Heart left ventricle (tissue), 16 donors: Measurements from ENCODE around the gene KRTAP5-6. TPM values are rescaled to one million over a fixed set of nuclear protein-coding genes. Genes with fewer than 3 reads are reported as not detected.
"Not testable (repeated sequence)": the region's sequence is repeated elsewhere in the genome, so short reads cannot be mapped to it uniquely, and the experiment has no call there.

Experiments used
- ATAC-seq, 4 donors: fragments of 200-7000 bp; cut with Tn5 transposase; one replicate each; pipeline ENCODE4 v1.9.1; 2020 to 2022; ENCODE audit warnings: moderate library complexity in 4 of 4, mild to moderate bottlenecking in 3 of 4, moderate number of reproducible peaks in 1 of 4
- DNase-seq, 5 donors: peaks; one replicate each; pipeline ENCODE4 v3.0.0-alpha.2; 2020
- H3K27ac ChIP-seq, 12 donors: fragments of 200-600 bp; sonication (generic) in 4 of 12; one replicate each; pipeline versions ENCODE4 v1.5.0 to v1.8.0; 2016 to 2022; ENCODE audit warnings: mild to moderate bottlenecking in 2 of 12
- H3K27me3 ChIP-seq, 9 donors: fragments of 200-600 bp; sonication (generic) in 2 of 9; one replicate each; pipeline versions ENCODE4 v1.5.1 to v1.8.0; 2016 to 2022; ENCODE audit warnings: mild to moderate bottlenecking in 3 of 9
- H3K36me3 ChIP-seq, 9 donors: fragments of 200-600 bp; sonication (generic) in 2 of 9; one replicate each; pipeline versions ENCODE4 v1.5.0 to v1.8.0; 2018 to 2022; ENCODE audit warnings: mild to moderate bottlenecking in 2 of 9
- H3K4me1 ChIP-seq, 12 donors: fragments of 200-600 bp; sonication (generic) in 4 of 12; one replicate each; pipeline versions ENCODE4 v1.5.0 to v1.8.0; 2016 to 2022; ENCODE audit warnings: mild to moderate bottlenecking in 3 of 12
- H3K4me3 ChIP-seq, 12 donors: fragments of 200-600 bp; sonication (generic) in 4 of 12; one replicate each; pipeline versions ENCODE4 v1.5.0 to v1.8.0; 2017 to 2022; ENCODE audit warnings: mild to moderate bottlenecking in 9 of 12, moderate library complexity in 4 of 12
- H3K9me3 ChIP-seq, 12 donors: fragments of 200-600 bp; sonication (generic) in 4 of 12; one replicate each; pipeline versions ENCODE4 v1.5.0 to v1.8.0; 2016 to 2022; ENCODE audit warnings: mild to moderate bottlenecking in 1 of 12
- POLR2A ChIP-seq, 2 donors: fragments of 450-650 bp; IDR thresholded peaks; one replicate each; pipeline ENCODE4 v1.6.1; 2017; ENCODE audit warnings: antibody characterized with exemption in 2 of 2, mild to moderate bottlenecking in 2 of 2, moderate library complexity in 2 of 2
- WGBS, 4 donors: extraction: QIAGEN DNeasy Blood & Tissue Kit in 2 of 4; methylation state at CpG; one replicate each; pipeline versions ENCODE4 v1.1.5 to v1.1.7; 2013 to 2018; 5-methylcytosine and 5-hydroxymethylcytosine counted together
- intact Hi-C, 10 donors: fragments of 100-400 bp; cut with DNase I; formaldehyde crosslinking; loops; one replicate each; pipeline versions ENCODE4 v1.11.1 to v1.14.2; 2022
- polyA plus RNA-seq, 2 donors: library from polyadenylated mRNA; stranded (reverse); fragments of 200-250 nt; gene quantifications; one replicate each; pipeline ENCODE4 v1.2.3, GENCODE V29; 2013
- total RNA-seq, 9 donors: library from RNA; depleted of rRNA in 2 of 9; stranded (reverse); fragments of >200 nt in 2 of 9; fragmentation: NEBNext Ultra II Directional in 3 of 9; extraction: Animal tissue kit (Norgen Biotek cat#: 25700) in 3 of 9; gene quantifications; one replicate each; pipeline versions ENCODE4 v1.1.0 to v1.2.4, GENCODE V29; 2016 to 2023
- TF ChIP-seq, protein P1 (sequence below), 12 donors: fragments of 200-600 bp; sonication (generic) in 4 of 12; IDR thresholded peaks; one replicate each; pipeline versions ENCODE4 v1.5.0 to v1.8.0; 2018 to 2022; ENCODE audit warnings: antibody characterized with exemption in 12 of 12, mild to moderate bottlenecking in 5 of 12
- donor health status: ischemic (EF 13 %, LVEDD 7.1; RV severe dilation, severe dysfunction).
- donor health status: healthy with polysubstance abuse.
- donor health status: DM: no; HTN: yes; CAD: no.
- donor health status: DM: no; HTN: no; CAD: no.
- donor health status: ischemic (EF 25% LVEDD 6.9; RV normal size, moderate dysfunction).
- donor health status: ischemic (EF 25% LVEDD 5.7; RV mildly dilated, moderate dysfunction).
- donor health status: healthy.
- donor health status: DM: yes; HTN: yes; CAD: no.
- donor health status: ischemic (EF 35%, LVEDD 5.7; RV mildly dilated, moderate dysfunction).
- donor health status: nonischemic (EF 11% LVEDD 7.7; RV severe dilation, severe dysfunction).
- donor health status: DM: yes; HTN: yes; CAD: no.
- donor health status: PGD.
- donor health status: ischemic (EF 29% LVEDD 5.4; RV normal size, mild dysfunction).
- donor health status: nonischemic (EF 23%, LVEDD 6.1; RV moderate dilation, normal function).

KRTAP5-6 gene
- total and polyA plus RNA-seq, 11 donors: not detected

DNA sequence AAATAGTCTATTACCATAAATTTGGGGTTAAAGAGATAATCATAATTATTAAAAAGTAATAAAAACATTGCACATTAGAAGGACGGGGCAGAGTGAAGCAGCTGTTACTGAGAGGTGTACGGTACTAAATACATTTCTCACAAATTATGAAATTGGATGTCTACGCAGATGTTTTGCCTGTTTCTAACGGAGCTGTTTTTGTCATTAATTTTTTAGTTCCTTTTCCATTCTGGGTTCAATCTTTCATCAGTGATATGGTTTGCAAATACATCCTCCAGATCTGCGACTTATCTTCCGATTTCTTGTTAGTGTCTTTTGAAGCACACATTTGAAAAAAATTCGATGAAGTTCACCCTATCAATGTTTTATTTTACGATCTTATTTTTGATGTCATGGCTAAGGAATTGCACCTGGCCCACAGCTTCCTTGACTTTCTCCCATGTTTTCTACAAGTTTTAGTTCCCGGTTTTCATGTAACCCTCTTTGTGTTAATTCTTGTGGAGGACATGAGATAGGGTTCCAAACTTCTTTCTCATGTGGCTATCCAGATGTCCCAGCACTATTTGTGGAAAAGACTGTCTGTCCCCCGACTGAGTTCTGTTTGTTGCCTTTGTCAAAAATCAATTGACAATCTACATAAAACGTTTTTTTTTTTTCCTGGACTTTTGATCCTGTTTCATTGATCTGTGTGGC, 21.3 kb upstream of the KRTAP5-6 start:
- H3K27ac ChIP-seq: no peak overlapping the region
- ATAC-seq: no peak
- no peak overlapping the region for H3K4me3 ChIP-seq
- peaks cover 0 to 46% (median 10%) of the 10 kb centered on the region in 9 donors for H3K27me3 ChIP-seq
- peaks cover 0 to 3% (median 0%) of the 10 kb centered on the region in 12 donors for H3K4me1 ChIP-seq
- no peaks in the 10 kb centered on the region for H3K36me3 ChIP-seq
- DNase-seq: no peak
- WGBS, 4 donors: 65 to 71% (median 70%) methylated on average over 11 of the region's 11 CpGs
- no peaks in the 10 kb centered on the region for H3K9me3 ChIP-seq
- intact Hi-C loops: no loop called here
- TF ChIP-seq, protein P1, sequence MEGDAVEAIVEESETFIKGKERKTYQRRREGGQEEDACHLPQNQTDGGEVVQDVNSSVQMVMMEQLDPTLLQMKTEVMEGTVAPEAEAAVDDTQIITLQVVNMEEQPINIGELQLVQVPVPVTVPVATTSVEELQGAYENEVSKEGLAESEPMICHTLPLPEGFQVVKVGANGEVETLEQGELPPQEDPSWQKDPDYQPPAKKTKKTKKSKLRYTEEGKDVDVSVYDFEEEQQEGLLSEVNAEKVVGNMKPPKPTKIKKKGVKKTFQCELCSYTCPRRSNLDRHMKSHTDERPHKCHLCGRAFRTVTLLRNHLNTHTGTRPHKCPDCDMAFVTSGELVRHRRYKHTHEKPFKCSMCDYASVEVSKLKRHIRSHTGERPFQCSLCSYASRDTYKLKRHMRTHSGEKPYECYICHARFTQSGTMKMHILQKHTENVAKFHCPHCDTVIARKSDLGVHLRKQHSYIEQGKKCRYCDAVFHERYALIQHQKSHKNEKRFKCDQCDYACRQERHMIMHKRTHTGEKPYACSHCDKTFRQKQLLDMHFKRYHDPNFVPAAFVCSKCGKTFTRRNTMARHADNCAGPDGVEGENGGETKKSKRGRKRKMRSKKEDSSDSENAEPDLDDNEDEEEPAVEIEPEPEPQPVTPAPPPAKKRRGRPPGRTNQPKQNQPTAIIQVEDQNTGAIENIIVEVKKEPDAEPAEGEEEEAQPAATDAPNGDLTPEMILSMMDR (IDR thresholded peaks at IDR 0.05): no peak
- TF ChIP-seq POLR2A (IDR thresholded peaks at IDR 0.05): no peak

DNA sequence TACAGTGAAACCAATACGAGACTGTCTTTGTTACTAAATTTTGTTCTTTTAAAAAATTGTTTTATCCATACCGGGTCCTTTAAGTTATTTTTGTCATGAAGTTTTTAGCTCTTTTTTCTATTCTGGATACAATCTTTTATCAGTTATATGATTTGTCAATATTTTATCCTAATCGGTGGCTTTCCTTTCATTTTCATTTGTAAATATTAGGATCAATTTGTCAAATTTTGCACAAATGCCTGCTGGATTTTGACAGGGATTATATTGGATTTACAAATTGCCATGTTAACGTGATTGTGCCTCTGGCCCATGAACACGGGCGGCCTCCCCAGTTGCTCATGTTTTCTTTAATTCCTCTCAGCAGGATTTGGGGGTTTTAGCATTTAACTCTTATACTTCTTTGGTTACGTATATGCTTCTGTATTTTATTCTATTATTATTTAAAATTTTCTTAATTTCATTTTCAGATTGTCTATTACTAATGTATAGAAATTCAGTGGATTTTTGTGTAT, 20.7 kb upstream of the KRTAP5-6 start:
- Histone ChIP-seq H3K4me1 (peaks cover 0 to 3% (median 0%) of the 10 kb centered on the region in 12 donors), H3K36me3 (no peaks in the 10 kb centered on the region), H3K27ac (no peak overlapping the region), H3K4me3 (no peak overlapping the region), H3K27me3 (peaks cover 0 to 46% (median 10%) of the 10 kb centered on the region in 9 donors), H3K9me3 (no peaks in the 10 kb centered on the region)
- WGBS, 4 donors: 92 to 94% (median 93%) methylated on average over 7 of the region's 7 CpGs
- intact Hi-C loops: no loop called here
- no peak for ATAC-seq
- TF ChIP-seq, protein P1 (IDR thresholded peaks at IDR 0.05): no peak
- TF ChIP-seq POLR2A (IDR thresholded peaks at IDR 0.05): no peak
- DNase-seq: no peak

DNA sequence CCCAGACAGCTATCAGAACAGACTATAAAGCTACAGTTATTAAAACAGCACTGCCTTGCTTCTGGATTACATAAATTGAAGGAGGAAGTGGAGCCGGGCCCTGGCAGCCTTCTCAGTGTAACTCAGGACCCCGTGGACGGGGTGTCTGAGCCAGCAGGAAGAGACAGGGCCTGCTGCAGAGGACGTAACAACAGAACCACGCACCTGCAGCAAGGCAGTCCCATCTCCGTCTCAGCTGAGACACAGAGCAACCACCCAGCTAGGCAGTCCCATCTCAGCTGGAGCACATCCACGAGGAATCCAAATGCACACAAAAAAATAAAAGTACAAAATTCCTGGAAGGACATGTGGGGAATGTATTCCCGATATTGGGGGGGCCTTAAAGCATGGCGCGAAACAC, 17.1 kb upstream of the KRTAP5-6 start:
- intact Hi-C loops: no loop called here
- Histone ChIP-seq H3K9me3 (no peaks in the 10 kb centered on the region), H3K4me3 (no peak overlapping the region), H3K4me1 (no peaks in the 10 kb centered on the region), H3K27ac (no peak overlapping the region), H3K36me3 (no peaks in the 10 kb centered on the region), H3K27me3 (peaks cover 0 to 39% (median 10%) of the 10 kb centered on the region in 9 donors)
- DNase-seq: no peak
- no peak for TF ChIP-seq POLR2A (IDR thresholded peaks at IDR 0.05)
- TF ChIP-seq, protein P1 (IDR thresholded peaks at IDR 0.05): no peak
- 85 to 88% (median 86%) methylated on average over 10 of the region's 10 CpGs for WGBS, 4 donors
- ATAC-seq: no peak

DNA sequence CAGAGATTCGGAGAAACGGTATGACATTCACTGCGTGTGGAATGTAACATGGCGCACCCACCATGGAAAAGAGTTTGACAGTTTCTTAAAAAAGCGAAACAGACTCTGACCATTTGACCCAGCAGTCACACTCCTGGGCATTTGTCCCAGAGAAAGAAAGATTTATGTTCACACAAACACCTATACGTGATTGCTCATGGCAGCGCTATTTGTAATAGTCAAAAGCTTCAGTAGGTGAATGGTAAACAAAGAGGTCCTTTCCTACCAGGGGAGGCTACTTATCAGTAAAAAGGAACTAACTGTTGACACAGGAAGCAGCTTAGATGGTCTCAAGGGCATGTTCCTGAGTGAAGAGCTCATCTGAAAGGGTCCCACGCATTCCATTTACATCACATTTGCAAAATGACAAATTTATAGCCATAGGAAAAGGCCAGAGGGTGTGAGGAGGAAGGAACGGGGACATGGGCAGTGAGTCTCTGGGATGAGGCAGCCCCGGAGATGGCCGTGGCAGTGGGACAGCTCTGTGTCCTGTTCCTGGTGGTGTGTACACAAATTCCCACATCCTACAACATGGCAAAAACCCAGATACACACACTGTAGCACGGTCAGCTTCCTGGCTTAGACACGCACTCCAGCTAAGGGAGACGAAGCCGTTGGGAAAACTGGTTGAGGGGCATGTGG, 14.6 kb upstream of the KRTAP5-6 start:
- WGBS, 4 donors: 67 to 69% (median 67%) methylated on average over 15 of the region's 15 CpGs
- TF ChIP-seq, protein P1 (IDR thresholded peaks at IDR 0.05): no peak
- no peak for TF ChIP-seq POLR2A (IDR thresholded peaks at IDR 0.05)
- Histone ChIP-seq H3K36me3 (no peaks in the 10 kb centered on the region), H3K4me3 (no peak overlapping the region), H3K4me1 (no peaks in the 10 kb centered on the region), H3K9me3 (no peaks in the 10 kb centered on the region), H3K27ac (no peak overlapping the region), H3K27me3 (peaks cover 0 to 21% (median 9%) of the 10 kb centered on the region in 9 donors)
- no peak for DNase-seq
- intact Hi-C loops: no loop called here
- ATAC-seq: no peak

DNA sequence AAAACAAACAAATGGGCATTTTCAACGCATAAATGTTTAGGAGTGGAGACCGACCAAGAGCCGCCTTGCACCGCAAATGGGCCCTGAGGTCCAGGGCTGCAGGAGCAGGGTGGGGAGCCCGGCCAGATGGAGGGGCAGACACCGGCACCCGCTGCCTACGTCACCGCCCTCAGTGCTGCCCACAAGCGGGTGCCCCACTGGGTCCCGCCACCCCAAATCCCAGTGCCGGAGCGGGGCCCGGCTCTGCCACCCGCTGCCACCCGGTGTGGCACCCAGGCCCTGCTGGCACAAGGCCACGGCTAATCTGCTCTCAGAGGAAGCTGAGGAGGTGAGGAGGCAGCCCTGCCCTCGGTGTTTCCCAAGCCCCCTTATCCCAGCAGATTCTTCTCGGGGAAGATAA, 13.8 kb upstream of the KRTAP5-6 start:
- H3K36me3 ChIP-seq, H3K4me3 ChIP-seq, H3K9me3 ChIP-seq, intact Hi-C loops, H3K4me1 ChIP-seq, ATAC-seq, H3K27ac ChIP-seq, DNase-seq: not testable (repeated sequence)
- 69 to 82% (median 78%) methylated on average over 14 to 19 of the region's 19 CpGs for WGBS, 4 donors
- H3K27me3 ChIP-seq: peaks cover 0 to 12% (median 4%) of the 10 kb centered on the region in 9 donors

DNA sequence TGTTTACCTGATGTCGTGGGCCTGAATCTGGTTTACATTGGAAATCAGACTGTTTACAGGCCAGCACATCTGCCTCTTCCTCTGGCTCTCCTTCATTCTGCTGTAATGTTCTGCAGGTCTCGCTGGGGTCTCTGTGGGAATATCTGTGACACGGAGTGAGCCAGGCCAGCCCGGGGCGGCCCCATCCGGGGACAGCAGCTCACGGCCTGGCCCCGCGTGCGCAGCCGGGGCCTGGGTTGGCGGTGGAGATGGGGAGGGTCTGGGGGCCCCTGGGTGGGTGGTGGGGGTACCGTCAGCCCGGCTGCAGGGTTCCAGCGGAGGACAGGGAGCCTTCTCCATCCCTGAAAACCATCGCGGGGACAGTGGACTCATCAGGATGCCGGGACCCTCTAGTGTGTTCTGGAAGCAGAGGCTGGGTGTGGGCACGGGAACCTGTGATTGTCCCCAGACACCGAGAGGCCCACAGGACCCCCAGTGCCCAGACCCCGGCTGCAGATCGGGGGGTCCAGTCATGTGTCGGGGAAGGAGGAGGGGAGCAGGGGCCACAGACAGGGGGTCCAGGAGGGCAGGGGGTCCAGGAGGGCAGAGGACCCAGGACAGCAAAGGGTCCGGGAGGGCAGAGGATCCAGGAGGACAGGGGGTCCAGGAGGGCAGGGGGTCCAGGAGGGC, 13.0 kb upstream of the KRTAP5-6 start:
- H3K4me1 ChIP-seq, ATAC-seq, H3K36me3 ChIP-seq, intact Hi-C loops, H3K27me3 ChIP-seq, H3K27ac ChIP-seq, DNase-seq, H3K9me3 ChIP-seq, H3K4me3 ChIP-seq: not testable (repeated sequence)
- 56 to 88% (median 67%) methylated on average over 1 to 14 of the region's 24 CpGs for WGBS, 4 donors
